HG03521 (cell line): ENCODE measurements around the gene FAM174B.

Experiments
- ATAC-seq: cut with Tn5 transposase; IDR thresholded peaks from one replicate; pipeline ENCODE4 v1.9.1; 2021; ENCODE audit warnings: mild to moderate bottlenecking, moderate library complexity; ENCODE audit not compliant: unreplicated experiment

Gene FAM174B

GRCh38 chr15:92574566-92574965, 81.0 kb downstream of the FAM174B start:
- ATAC-seq: no peak

- ATAC-seq: no peak
Measured at GRCh38 chr15:92574161-92574560, 81.4 kb downstream of the FAM174B start.

- ATAC-seq: no peak
Measured at GRCh38 chr15:92571824-92572223, 83.8 kb downstream of the FAM174B start.

- no peak for ATAC-seq
Measured at GRCh38 chr15:92570391-92570790, 85.2 kb downstream of the FAM174B start.

GRCh38 chr15:92569778-92570177, 85.8 kb downstream of the FAM174B start:
- ATAC-seq: no peak
